ENCODE results near the gene PRRT4. TPM values are rescaled to one million over a fixed set of nuclear protein-coding genes. Genes with fewer than 3 reads are reported as not detected.

The PRRT4 gene
- total and polyA plus RNA-seq, 2 experiments from 2014 or later = 0.55 to 0.56 TPM

DNA sequence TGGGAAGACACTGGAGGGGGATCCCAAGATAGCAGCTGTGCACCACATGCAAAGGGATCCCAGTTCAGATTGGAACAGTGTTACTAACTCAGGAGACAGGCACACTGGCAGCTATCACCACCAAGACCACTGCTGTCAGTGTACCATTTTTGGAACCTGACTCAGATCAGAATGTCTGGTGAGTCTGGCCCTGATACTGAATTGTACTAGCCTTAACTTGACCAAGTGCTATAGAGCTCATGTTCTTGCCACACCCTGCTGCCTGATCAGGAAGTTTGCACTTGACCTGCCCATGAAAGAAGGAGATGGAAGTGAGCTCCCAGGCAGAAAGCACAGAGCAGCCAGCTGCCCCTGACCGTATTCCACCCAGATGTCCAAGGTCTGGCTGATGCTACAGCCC, 4.8 kb upstream of the PRRT4 start:
- ATAC-seq (no peak), DNase-seq (ENCODE audit: low spot score) (no peak)
- no peaks in the 10 kb centered on the region for H3K36me3 ChIP-seq (ENCODE audit: insufficient read depth)
- no peak for TF ChIP-seq EZH2phosphoT487 (IDR thresholded peaks at IDR 0.05; ENCODE audit: unreplicated experiment)
- no peak for TF ChIP-seq POLR2AphosphoS5 (IDR thresholded peaks at IDR 0.05; ENCODE audit: low read depth)
- no peak for TF ChIP-seq ZNF114 (CRISPR knock-in tag; IDR thresholded peaks at IDR 0.05)
- no peak for TF ChIP-seq ZNF331 (CRISPR knock-in tag; IDR thresholded peaks at IDR 0.05; ENCODE audit: low read depth)
- TF ChIP-seq, protein P1, sequence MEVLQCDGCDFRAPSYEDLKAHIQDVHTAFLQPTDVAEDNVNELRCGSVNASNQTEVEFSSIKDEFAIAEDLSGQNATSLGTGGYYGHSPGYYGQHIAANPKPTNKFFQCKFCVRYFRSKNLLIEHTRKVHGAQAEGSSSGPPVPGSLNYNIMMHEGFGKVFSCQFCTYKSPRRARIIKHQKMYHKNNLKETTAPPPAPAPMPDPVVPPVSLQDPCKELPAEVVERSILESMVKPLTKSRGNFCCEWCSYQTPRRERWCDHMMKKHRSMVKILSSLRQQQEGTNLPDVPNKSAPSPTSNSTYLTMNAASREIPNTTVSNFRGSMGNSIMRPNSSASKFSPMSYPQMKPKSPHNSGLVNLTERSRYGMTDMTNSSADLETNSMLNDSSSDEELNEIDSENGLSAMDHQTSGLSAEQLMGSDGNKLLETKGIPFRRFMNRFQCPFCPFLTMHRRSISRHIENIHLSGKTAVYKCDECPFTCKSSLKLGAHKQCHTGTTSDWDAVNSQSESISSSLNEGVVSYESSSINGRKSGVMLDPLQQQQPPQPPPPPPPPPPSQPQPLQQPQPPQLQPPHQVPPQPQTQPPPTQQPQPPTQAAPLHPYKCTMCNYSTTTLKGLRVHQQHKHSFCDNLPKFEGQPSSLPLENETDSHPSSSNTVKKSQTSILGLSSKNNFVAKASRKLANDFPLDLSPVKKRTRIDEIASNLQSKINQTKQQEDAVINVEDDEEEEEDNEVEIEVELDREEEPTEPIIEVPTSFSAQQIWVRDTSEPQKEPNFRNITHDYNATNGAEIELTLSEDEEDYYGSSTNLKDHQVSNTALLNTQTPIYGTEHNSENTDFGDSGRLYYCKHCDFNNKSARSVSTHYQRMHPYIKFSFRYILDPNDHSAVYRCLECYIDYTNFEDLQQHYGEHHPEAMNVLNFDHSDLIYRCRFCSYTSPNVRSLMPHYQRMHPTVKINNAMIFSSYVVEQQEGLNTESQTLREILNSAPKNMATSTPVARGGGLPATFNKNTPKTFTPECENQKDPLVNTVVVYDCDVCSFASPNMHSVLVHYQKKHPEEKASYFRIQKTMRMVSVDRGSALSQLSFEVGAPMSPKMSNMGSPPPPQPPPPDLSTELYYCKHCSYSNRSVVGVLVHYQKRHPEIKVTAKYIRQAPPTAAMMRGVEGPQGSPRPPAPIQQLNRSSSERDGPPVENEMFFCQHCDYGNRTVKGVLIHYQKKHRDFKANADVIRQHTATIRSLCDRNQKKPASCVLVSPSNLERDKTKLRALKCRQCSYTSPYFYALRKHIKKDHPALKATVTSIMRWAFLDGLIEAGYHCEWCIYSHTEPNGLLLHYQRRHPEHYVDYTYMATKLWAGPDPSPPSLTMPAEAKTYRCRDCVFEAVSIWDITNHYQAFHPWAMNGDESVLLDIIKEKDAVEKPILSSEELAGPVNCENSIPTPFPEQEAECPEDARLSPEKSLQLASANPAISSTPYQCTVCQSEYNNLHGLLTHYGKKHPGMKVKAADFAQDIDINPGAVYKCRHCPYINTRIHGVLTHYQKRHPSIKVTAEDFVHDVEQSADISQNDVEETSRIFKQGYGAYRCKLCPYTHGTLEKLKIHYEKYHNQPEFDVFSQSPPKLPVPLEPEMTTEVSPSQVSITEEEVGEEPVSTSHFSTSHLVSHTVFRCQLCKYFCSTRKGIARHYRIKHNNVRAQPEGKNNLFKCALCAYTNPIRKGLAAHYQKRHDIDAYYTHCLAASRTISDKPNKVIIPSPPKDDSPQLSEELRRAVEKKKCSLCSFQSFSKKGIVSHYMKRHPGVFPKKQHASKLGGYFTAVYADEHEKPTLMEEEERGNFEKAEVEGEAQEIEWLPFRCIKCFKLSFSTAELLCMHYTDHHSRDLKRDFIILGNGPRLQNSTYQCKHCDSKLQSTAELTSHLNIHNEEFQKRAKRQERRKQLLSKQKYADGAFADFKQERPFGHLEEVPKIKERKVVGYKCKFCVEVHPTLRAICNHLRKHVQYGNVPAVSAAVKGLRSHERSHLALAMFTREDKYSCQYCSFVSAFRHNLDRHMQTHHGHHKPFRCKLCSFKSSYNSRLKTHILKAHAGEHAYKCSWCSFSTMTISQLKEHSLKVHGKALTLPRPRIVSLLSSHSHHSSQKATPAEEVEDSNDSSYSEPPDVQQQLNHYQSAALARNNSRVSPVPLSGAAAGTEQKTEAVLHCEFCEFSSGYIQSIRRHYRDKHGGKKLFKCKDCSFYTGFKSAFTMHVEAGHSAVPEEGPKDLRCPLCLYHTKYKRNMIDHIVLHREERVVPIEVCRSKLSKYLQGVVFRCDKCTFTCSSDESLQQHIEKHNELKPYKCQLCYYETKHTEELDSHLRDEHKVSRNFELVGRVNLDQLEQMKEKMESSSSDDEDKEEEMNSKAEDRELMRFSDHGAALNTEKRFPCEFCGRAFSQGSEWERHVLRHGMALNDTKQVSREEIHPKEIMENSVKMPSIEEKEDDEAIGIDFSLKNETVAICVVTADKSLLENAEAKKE (CRISPR knock-in tag; IDR thresholded peaks at IDR 0.05) = no peak
- no peak for TF ChIP-seq JUNB (IDR thresholded peaks at IDR 0.05; ENCODE audit: unreplicated experiment)
- no peak for TF ChIP-seq NANOG (IDR thresholded peaks at IDR 0.05; ENCODE audit: borderline replicate concordance)
- TF ChIP-seq ETS1 (IDR thresholded peaks at IDR 0.05) = no peak
- TF ChIP-seq STAT1 (IDR thresholded peaks at IDR 0.05; ENCODE audit: unreplicated experiment) = no peak
- no peak for TF ChIP-seq REST (IDR thresholded peaks at IDR 0.05; ENCODE audit: unreplicated experiment)
- TF ChIP-seq EZH2 (IDR thresholded peaks at IDR 0.05; ENCODE audit: low read depth, unreplicated experiment) = no peak
- TF ChIP-seq CREB1 (CRISPR knock-in tag; IDR thresholded peaks at IDR 0.05; ENCODE audit: low read depth) = no peak
- TF ChIP-seq, protein P2, sequence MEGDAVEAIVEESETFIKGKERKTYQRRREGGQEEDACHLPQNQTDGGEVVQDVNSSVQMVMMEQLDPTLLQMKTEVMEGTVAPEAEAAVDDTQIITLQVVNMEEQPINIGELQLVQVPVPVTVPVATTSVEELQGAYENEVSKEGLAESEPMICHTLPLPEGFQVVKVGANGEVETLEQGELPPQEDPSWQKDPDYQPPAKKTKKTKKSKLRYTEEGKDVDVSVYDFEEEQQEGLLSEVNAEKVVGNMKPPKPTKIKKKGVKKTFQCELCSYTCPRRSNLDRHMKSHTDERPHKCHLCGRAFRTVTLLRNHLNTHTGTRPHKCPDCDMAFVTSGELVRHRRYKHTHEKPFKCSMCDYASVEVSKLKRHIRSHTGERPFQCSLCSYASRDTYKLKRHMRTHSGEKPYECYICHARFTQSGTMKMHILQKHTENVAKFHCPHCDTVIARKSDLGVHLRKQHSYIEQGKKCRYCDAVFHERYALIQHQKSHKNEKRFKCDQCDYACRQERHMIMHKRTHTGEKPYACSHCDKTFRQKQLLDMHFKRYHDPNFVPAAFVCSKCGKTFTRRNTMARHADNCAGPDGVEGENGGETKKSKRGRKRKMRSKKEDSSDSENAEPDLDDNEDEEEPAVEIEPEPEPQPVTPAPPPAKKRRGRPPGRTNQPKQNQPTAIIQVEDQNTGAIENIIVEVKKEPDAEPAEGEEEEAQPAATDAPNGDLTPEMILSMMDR (conservative IDR thresholded peaks at IDR 0.05; ENCODE audit: low read depth in 2 of 2) = no peak
- H4K20me1 ChIP-seq (replicated peaks; ENCODE audit: insufficient read depth) = 0 out of 2 replicates have a peak, but pooled peaks cover 4% of the 10 kb centered on the region
- H3K4me3 ChIP-seq = no peak overlapping the region
- H2AFZ ChIP-seq = no peak overlapping the region
- no peak overlapping the region for H3K27ac ChIP-seq (ENCODE audit: low read depth)
- Mint-ChIP-seq H3K27me3 (ENCODE audit: insufficient read depth, low read depth, poor library complexity) (peaks cover 43% of the 10 kb centered on the region), H3K9me3 (no peaks in the 10 kb centered on the region), H3K4me3 (no peak overlapping the region), H3K36me3 (ENCODE audit: low read depth) (no peaks in the 10 kb centered on the region; the same call in 2 of the 3 replicates), H3K27ac (no peak overlapping the region), H3K4me1 (peaks cover 5% of the 10 kb centered on the region; the same call in 2 of the 3 replicates)
- no peaks in the 10 kb centered on the region for H3K4me1 ChIP-seq (ENCODE audit: insufficient read depth)
- H3K79me2 ChIP-seq (replicated peaks; ENCODE audit: insufficient read depth) = no peaks in the 10 kb centered on the region
- no peak overlapping the region for H3K4me2 ChIP-seq
- H3F3A ChIP-seq (replicated peaks; ENCODE audit: low read depth) = no peaks in the 10 kb centered on the region; the same call in none of the 2 replicates
- no peaks in the 10 kb centered on the region for H3K9me2 ChIP-seq (ENCODE audit: insufficient read depth)
- peaks cover 73% of the 10 kb centered on the region for H3K27me3 ChIP-seq (ENCODE audit: insufficient read depth)
